ENCODE data around the gene COL6A3.

COL6A3 gene

DNA sequence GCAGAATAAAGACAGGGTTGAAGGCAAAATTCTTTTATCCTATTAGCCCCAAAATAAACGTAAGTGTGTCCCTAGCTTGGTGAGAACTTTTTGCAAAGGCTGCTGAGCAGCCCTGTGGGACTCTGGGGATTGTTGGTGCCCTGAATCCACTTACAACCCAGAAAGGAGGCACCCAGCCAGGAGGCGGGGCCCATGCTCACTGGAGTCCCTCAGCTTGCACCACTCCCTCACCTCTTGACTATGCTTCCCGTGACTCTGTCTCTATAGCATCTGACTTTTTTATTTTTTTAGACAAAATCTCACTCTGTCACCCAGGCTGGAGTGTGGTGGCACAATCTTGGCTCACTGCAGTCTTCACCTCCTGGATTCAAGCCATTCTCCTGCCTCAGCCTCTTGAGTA lies 15.8 kb upstream of the COL6A3 start:
- DNase-seq (ENCODE audit: low read depth) = peak; percentile 79
- TF ChIP-seq, protein P1, sequence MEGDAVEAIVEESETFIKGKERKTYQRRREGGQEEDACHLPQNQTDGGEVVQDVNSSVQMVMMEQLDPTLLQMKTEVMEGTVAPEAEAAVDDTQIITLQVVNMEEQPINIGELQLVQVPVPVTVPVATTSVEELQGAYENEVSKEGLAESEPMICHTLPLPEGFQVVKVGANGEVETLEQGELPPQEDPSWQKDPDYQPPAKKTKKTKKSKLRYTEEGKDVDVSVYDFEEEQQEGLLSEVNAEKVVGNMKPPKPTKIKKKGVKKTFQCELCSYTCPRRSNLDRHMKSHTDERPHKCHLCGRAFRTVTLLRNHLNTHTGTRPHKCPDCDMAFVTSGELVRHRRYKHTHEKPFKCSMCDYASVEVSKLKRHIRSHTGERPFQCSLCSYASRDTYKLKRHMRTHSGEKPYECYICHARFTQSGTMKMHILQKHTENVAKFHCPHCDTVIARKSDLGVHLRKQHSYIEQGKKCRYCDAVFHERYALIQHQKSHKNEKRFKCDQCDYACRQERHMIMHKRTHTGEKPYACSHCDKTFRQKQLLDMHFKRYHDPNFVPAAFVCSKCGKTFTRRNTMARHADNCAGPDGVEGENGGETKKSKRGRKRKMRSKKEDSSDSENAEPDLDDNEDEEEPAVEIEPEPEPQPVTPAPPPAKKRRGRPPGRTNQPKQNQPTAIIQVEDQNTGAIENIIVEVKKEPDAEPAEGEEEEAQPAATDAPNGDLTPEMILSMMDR (conservative IDR thresholded peaks at IDR 0.05; ENCODE audit: control insufficient read depth, insufficient read depth, low read depth, low read length) = no peak
- H3K4me3 ChIP-seq (ENCODE audit: control insufficient read depth, low read depth, low read length) = no peak overlapping the region

DNA sequence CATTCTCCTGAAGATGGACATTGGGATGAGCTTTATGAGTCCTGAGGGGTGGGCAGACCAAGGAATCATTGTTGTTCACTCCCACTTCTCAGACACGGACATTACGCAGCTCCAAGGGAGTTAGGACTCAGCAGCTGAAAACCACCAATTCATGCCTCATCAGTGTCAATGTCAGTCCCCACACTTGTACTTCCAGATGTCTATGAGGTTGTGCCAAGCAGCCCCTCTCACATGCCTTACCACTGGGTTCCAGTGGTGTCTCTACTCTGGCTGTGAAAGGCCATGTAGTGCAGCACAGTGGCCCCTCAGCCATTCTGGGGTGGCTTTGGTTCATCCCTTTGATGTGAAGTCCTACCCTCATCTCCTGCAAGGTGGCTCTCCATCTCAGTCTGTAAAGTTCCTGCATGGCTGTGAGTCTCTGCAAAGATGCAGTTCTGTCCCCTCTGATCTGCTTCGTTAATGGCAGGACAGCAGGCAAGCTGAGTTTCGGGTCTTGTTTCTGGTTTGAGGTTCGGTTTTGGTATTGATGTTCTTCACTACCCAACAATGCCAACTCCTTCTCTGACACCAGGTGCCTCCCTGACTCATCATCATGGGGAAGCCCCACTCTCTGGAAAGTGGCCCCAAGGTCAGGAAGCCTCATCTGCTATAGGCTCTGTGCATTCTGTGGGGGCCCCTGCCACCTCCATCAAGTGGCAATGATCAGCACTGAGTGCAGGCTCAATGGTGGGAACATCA lies 14.0 kb upstream of the COL6A3 start:
- no peak overlapping the region for H3K4me3 ChIP-seq (ENCODE audit: control insufficient read depth, low read depth, low read length)
- DNase-seq (ENCODE audit: low read depth) = no peak
- TF ChIP-seq, protein P1 (conservative IDR thresholded peaks at IDR 0.05; ENCODE audit: control insufficient read depth, insufficient read depth, low read depth, low read length) = no peak

DNA sequence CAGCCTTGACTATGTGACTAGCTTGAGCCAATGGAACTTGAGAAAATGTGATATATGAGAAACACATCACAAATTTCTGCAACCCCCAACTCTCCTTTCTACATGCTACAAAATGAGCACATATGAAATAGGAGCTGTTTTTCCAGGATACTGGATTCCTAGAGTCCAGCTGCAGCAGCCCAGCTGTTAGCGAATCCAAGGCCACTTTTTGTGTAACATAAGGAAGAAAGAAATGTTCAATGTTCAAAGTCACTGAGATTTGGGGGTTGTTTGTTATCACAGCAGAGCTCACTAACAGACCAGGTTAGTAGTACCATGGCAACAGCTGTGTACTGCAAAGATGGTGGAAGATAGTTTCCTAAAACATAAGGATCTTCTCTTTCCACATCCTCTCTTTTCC lies 12.6 kb upstream of the COL6A3 start:
- no peak for DNase-seq (ENCODE audit: low read depth)
- TF ChIP-seq, protein P1 (conservative IDR thresholded peaks at IDR 0.05; ENCODE audit: control insufficient read depth, insufficient read depth, low read depth, low read length) = no peak

DNA sequence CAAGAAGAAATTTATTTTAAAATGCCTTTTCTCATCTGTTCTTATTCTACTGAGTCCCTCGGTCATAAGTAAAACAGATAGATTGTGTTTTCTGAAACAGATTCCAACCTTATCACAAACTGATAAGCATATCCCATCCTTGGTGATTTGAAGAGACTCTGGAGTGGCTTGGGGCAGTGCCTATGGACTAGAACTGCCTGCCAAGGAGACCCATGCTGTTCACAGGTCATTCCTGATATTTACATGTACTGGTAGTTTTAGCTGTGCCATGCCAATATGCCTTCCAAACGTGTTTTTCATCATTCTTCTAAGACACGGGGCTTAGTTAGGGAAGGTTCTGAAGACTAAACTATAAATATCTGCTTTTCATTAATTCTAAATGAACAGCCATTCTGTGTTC lies 11.4 kb upstream of the COL6A3 start:
- TF ChIP-seq, protein P1 (conservative IDR thresholded peaks at IDR 0.05; ENCODE audit: control insufficient read depth, insufficient read depth, low read depth, low read length) = no peak
- DNase-seq (ENCODE audit: low read depth) = no peak
- no peak overlapping the region for H3K4me3 ChIP-seq (ENCODE audit: control insufficient read depth, low read depth, low read length)

More for the DNA sequence above, 12.6 kb upstream of the COL6A3 start:
- no peak overlapping the region for H3K4me3 ChIP-seq (ENCODE audit: control insufficient read depth, low read depth, low read length)

DNA sequence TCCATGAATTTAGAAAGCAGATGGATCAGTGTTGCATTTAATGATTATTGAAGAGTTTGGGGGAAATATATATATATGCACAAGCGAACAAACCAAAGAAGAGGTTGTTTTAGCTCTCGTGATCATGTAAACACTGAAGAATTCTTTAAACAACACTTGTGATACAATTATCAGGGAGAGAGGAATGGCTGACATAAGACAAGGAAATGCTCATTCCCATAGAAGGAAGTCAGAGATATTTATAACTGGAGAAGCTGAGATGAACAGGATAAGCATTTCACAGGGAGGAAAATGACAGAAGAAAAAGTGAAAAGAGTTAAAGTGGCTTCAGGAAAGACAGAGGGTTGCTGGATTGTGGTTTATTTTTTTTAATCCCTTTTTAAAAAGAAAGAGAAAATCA lies 10.6 kb upstream of the COL6A3 start:
- TF ChIP-seq, protein P1 (conservative IDR thresholded peaks at IDR 0.05; ENCODE audit: control insufficient read depth, insufficient read depth, low read depth, low read length) = no peak
- H3K4me3 ChIP-seq (ENCODE audit: control insufficient read depth, low read depth, low read length) = no peak overlapping the region
- DNase-seq (ENCODE audit: low read depth) = no peak

DNA sequence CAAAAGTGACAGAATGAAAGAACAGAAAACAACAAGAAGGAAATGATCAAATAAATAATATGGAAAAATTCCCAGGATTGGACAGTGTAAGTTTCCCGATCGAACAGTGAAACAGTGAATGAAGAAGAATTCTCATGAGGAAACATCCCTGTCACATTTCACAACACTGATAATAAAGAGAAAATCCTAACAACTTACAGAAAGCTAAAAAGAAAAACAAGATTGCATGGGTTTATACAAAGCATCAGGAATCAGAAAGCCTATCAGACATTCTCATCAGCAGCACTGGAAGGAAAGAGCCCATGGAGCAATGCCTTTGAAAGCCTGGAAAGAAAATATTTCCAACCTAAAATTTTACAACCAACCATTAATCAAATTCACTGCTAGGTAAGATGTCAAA lies 9.9 kb upstream of the COL6A3 start:
- TF ChIP-seq, protein P1 (conservative IDR thresholded peaks at IDR 0.05; ENCODE audit: control insufficient read depth, insufficient read depth, low read depth, low read length) = no peak
- H3K4me3 ChIP-seq (ENCODE audit: control insufficient read depth, low read depth, low read length) = no peak overlapping the region
- DNase-seq (ENCODE audit: low read depth) = peak; percentile 20
